Stomach (tissue), 9 donors: ENCODE measurements around the gene COL1A1. TPM values are rescaled to one million over a fixed set of nuclear protein-coding genes. Genes with fewer than 3 reads are reported as not detected.
A peak's percentile ranks its signal among the peaks of the same experiment; 100 is the strongest.

ENCODE experiments used
- DNase-seq, 2 donors: peaks; one replicate each; pipeline versions ENCODE4 v3.0.0 to v3.0.0-alpha.2; 2013 to 2019
- H3K27ac ChIP-seq, 5 donors: fragments of 200-600 bp in 4 of 5; sonication (generic) in 4 of 5; one replicate each; pipeline ENCODE4 v1.5.1; 2013 to 2019; ENCODE audit warnings: mild to moderate bottlenecking in 1 of 5, moderate library complexity in 1 of 5
- H3K27me3 ChIP-seq, 3 donors: fragments of 200-600 bp; sonication (generic); one replicate each; pipeline ENCODE4 v1.5.1; 2017 to 2019; ENCODE audit warnings: mixed run types in 1 of 3
- H3K36me3 ChIP-seq, 4 donors: fragments of 200-600 bp; sonication (generic); 1 replicate in 3 of 4; 2 replicates in 1 of 4; pipeline ENCODE4 v1.5.1; 2016 to 2019
- H3K4me1 ChIP-seq, 4 donors: fragments of 200-600 bp; sonication (generic); one replicate each; pipeline ENCODE4 v1.5.1; 2016 to 2019
- H3K4me3 ChIP-seq, 4 donors: fragments of 200-600 bp; sonication (generic) in 3 of 4; one replicate each; pipeline ENCODE4 v1.5.1; 2016 to 2019; ENCODE audit warnings: mild to moderate bottlenecking in 1 of 4
- H3K9me3 ChIP-seq, 4 donors: fragments of 200-600 bp; sonication (generic); one replicate each; pipeline ENCODE4 v1.5.1; 2016 to 2019
- CTCF ChIP-seq, 7 experiments: fragments of 450-650 bp in 4 of 7; fragments of 200-600 bp in 3 of 7; sonication (generic) in 3 of 7; IDR thresholded peaks; one replicate each; pipeline ENCODE4 v1.5.1; 2016 to 2019; ENCODE audit warnings: antibody characterized with exemption in 7 of 7, control low read depth in 2 of 7, mild to moderate bottlenecking in 1 of 7
- EP300 ChIP-seq: sonication (generic); formaldehyde crosslinking; IDR thresholded peaks from one replicate; pipeline ENCODE4 v1.6.1; 2017; ENCODE audit warnings: antibody characterized with exemption
- POLR2A ChIP-seq, 4 donors: fragments of 450-650 bp; IDR thresholded peaks; one replicate each; pipeline ENCODE4 v1.6.1; 2016; ENCODE audit warnings: antibody characterized with exemption in 4 of 4, control low read depth in 2 of 4, mild to moderate bottlenecking in 1 of 4, moderate library complexity in 1 of 4
- POLR2AphosphoS5 ChIP-seq, 3 donors: sonication (generic); formaldehyde crosslinking; IDR thresholded peaks; one replicate each; pipeline ENCODE4 v1.6.1; 2016; ENCODE audit warnings: antibody characterized with exemption in 3 of 3
- WGBS, 5 donors: extraction: QIAGEN DNeasy Blood & Tissue Kit in 3 of 5; methylation state at CpG; one replicate each; pipeline versions ENCODE4 v1.1.5 to v1.1.7; 2013 to 2018; 5-methylcytosine and 5-hydroxymethylcytosine counted together
- intact Hi-C: fragments of 100-400 bp; cut with DNase I; formaldehyde crosslinking; loops from one replicate; pipeline ENCODE4 v1.15.1; 2023; ENCODE audit warnings: low total_unique reads
- polyA plus RNA-seq, 3 donors: library from polyadenylated mRNA; stranded (reverse); fragments of 200-250 nt; gene quantifications; one replicate each; pipeline ENCODE4 v1.2.3, GENCODE V29; 2013
- total RNA-seq, 5 donors: library from RNA; depleted of rRNA; stranded (reverse); fragments of >200 nt; gene quantifications; one replicate each; pipeline versions ENCODE4 v1.1.0 to v1.2.3, GENCODE V29; 2014 to 2016
- donor health status: healthy with polysubstance abuse.
- donor health status: Bipolar disorder and iron deficiency.
- donor health status: healthy.

Gene COL1A1
- total and polyA plus RNA-seq, 8 donors, result 17.9 to 1,931 (median 142) TPM

- intact Hi-C loops, result no loop called here
- DNase-seq, result no peak
Measured at GRCh38 chr17:50176559-50177357, 24.7 kb downstream of the COL1A1 start.

GRCh38 chr17:50175035-50175807, 26.2 kb downstream of the COL1A1 start:
- Histone ChIP-seq H3K4me1 (peaks cover 32 to 60% (median 35%) of the 10 kb centered on the region in 4 donors), H3K36me3 (no peaks in the 10 kb centered on the region), H3K27me3 (no peaks in the 10 kb centered on the region), H3K4me3 (no peak overlapping the region), H3K27ac (peak overlapping the region; percentile 8 to 85 (median 51)), H3K9me3 (no peaks in the 10 kb centered on the region)
- no peak for TF ChIP-seq POLR2A (IDR thresholded peaks at IDR 0.05)
- no peak for TF ChIP-seq CTCF (IDR thresholded peaks at IDR 0.05)
- TF ChIP-seq EP300, result no peak
- TF ChIP-seq POLR2AphosphoS5 (IDR thresholded peaks at IDR 0.05), result no peak
- intact Hi-C loops, result no loop called here
- 71 to 80% (median 76%) methylated on average over 16 of the region's 16 CpGs for WGBS, 5 donors
- DNase-seq, result peak in 1 of 2 donors; percentile 48

More at GRCh38 chr17:50176559-50177357, 24.7 kb downstream of the COL1A1 start:
- H3K36me3 ChIP-seq, result no peaks in the 10 kb centered on the region
- H3K4me1 ChIP-seq, result peaks cover 32 to 60% (median 35%) of the 10 kb centered on the region in 4 donors
- H3K27ac ChIP-seq, result peak overlapping the region in 4 of 5 donors; percentile 69 to 85 (median 78)
- no peak for TF ChIP-seq POLR2AphosphoS5 (IDR thresholded peaks at IDR 0.05)
- TF ChIP-seq EP300, result no peak
- TF ChIP-seq CTCF (IDR thresholded peaks at IDR 0.05), result no peak
- TF ChIP-seq POLR2A (IDR thresholded peaks at IDR 0.05), result no peak
- H3K4me3 ChIP-seq, result no peak overlapping the region
- H3K27me3 ChIP-seq, result no peaks in the 10 kb centered on the region
- WGBS, 5 donors, result 84 to 94% (median 89%) methylated on average over 18 to 20 of the region's 20 CpGs
- no peaks in the 10 kb centered on the region for H3K9me3 ChIP-seq

- Histone ChIP-seq H3K27ac (peak overlapping the region in 3 of 5 donors; percentile 79 to 82 (median 81)), H3K4me3 (no peak overlapping the region)
- intact Hi-C loops, result no loop called here
Measured at GRCh38 chr17:50174444-50174843, 27.0 kb downstream of the COL1A1 start.

More at GRCh38 chr17:50174444-50174843, 27.0 kb downstream of the COL1A1 start:
- 73 to 83% (median 77%) methylated on average over 5 to 6 of the region's 6 CpGs for WGBS, 5 donors
- no peak for TF ChIP-seq POLR2A (IDR thresholded peaks at IDR 0.05)
- no peak for TF ChIP-seq EP300
- TF ChIP-seq CTCF (IDR thresholded peaks at IDR 0.05), result no peak
- TF ChIP-seq POLR2AphosphoS5 (IDR thresholded peaks at IDR 0.05), result no peak
- Histone ChIP-seq H3K36me3 (no peaks in the 10 kb centered on the region), H3K4me1 (peaks cover 32 to 65% (median 36%) of the 10 kb centered on the region in 4 donors), H3K27me3 (no peaks in the 10 kb centered on the region), H3K9me3 (no peaks in the 10 kb centered on the region)
- no peak for DNase-seq
